Renal cortical epithelial cell (primary cell): Measurements from ENCODE around the gene PRIMA1. TPM values are rescaled to one million over a fixed set of nuclear protein-coding genes. Genes with fewer than 3 reads are reported as not detected.
A peak's percentile ranks its signal among the peaks of the same experiment; 100 is the strongest.

Experiments
- DNase-seq: peaks from one replicate; pipeline ENCODE4 v3.0.0-alpha.2; 2011; ENCODE audit warnings: low read depth
- total RNA-seq: library from RNA; depleted of rRNA; stranded (reverse); fragments of >200 nt; gene quantifications from 2 replicates; pipeline ENCODE4 v1.2.3, GENCODE V29; 2014

PRIMA1 gene
- total RNA-seq, 1 donor from 2014 or later: not detected

- peak; percentile 7 for DNase-seq
Observed at GRCh38 chr14:93712838-93713724, 75.2 kb downstream of the PRIMA1 start.

DNA sequence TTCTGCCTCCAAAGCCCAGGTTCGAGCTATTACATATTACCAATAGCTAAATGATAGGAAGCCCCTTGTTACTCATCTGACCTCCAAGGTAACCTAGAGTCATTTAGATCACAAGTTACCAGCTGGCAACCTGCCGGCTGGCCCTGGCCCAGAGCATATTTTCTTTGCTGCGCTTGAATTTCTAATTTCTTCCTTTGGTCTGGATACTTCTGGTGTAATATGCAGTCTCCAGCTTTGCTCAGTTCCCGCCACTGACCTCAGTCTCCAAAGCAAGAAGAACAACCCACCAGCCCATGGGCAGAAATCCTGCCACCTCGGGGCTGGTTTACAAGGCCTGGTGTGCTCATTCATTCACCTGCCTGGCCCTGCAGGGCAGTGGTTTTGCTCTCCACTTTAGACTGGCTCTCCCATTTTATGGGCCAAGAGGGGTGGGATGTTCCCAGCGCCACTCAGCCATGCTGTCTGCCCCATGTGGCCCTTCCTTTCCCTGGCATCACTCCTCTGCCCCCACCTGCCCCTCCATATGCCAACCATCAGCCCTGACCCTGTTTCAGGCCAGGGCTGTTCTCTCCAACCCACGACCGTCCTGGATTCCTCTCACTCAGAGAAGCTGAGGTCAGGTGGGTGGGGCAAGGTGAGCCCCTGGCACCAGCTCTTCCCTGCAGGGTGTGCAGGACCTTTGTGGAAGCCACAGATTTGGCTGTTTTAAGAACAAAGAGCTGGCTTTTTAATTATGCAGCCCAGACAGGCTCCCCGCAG is 76.0 kb downstream of the PRIMA1 start:
- no peak for DNase-seq

- DNase-seq: no peak
Observed at GRCh38 chr14:93709249-93709648, 79.0 kb downstream of the PRIMA1 start.

DNA sequence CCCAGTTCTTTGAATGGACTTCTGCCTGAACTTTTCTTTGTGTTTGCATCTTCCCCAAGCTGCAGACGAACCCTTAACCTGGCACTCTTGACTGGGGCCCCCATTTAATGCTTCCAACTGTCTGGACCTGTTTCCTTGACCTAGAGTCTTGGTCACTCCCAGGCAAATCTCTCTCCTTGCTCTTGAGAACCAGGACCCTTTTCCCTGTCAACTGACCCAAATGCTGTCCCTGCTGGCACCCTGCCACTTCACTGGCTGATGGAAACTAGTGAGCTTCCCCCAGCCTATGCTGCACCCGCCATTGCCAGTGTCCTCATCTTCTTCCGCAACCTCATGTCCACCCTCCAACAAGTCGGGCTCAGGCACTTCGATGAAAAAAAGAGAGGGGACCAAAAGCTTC is 79.5 kb downstream of the PRIMA1 start:
- no peak for DNase-seq

- no peak for DNase-seq
Observed at GRCh38 chr14:93708311-93708734, 80.0 kb downstream of the PRIMA1 start.

DNA sequence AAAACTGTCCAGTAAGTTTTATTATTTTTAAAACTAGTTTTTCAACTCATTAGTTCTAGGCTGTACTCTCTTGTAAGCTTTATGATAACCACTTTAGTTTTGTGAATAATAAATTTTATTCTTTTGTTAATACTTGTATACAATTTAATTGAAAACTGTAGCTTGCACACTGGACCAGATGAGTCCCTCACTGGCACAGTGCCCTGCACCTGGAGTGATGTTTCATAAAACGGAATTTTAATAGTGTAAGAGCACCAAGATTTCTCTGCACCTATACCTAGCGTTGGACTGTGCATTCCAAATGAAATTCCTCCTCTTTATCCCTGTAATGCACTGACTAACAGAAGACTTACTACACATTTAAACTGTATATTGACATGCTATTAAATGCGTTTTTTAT is 80.8 kb downstream of the PRIMA1 start:
- DNase-seq: no peak

- no peak for DNase-seq
Observed at GRCh38 chr14:93706360-93706955, 81.8 kb downstream of the PRIMA1 start.

DNA sequence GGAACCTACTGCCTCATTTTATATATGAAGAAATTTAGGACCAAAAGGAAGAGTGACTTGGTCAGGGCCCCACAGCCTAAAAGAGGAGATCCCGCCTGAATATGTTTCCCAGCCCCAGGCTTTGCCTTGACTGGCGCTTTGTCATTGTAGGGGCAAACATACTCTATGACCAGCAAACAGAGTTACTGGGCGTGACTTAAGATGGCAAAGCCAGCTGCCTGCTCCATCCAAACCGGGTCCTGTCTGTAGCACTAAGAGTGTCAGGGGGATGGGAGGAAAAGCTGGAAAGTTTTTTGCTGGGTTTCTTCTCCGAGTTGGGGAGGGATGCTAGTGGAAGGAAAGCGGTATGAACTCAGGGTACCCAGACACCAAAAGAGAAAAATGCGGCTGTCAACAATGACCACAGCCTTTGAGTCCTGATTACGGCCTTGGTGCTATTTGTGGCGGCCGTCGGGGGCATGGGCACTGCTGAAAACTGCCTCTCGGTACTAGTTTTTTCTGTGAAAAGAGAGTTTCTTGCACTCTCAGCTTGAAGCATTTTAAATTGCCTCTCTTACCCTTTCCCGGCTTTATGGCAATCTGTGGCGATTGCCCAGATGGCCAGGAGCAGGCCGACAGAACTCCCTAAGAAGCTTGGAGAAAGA is 82.7 kb downstream of the PRIMA1 start:
- DNase-seq: no peak

- no peak for DNase-seq
Observed at GRCh38 chr14:93703941-93704340, 84.3 kb downstream of the PRIMA1 start.

- no peak for DNase-seq
Observed at GRCh38 chr14:93702946-93703345, 85.3 kb downstream of the PRIMA1 start.

DNA sequence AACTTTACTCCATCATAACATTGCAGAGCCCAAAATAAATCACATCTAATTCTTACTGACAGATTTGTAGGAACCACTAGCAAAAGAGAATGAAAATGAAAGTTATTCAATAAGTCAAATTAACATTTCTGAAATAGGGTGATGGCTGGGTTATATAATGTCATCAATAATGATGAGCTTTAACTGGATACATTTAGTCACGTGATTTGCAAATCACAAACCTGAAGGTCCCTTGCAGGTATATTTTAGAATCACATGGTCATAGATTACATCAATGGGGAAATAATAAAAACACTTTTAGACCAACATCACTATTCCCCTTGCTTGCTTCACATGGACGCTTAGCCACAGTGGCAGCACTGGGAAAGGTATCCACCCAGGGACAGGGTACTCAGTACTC is 86.7 kb downstream of the PRIMA1 start:
- DNase-seq: no peak

GRCh38 chr14:93700928-93701327 is 87.4 kb downstream of the PRIMA1 start:
- no peak for DNase-seq

DNA sequence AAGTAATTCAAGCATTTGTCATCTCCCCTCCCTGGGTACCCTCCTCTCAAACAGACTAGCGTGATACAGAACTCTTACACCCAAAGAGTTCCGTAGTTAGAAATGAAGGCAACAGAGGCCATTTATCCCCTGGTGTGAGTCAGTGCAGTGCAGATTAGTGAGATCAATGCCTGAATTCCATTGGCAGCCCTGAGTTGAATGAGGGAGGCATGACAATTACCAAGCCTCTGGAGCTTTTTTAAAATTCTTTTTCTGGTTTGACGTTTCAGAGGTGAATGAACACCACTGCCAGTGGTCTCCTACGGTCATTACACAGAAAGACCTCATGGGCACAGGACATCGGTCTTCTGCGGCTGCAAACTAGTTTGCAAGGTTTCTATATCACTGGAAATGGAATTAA is 94.4 kb downstream of the PRIMA1 start:
- DNase-seq: no peak

DNA sequence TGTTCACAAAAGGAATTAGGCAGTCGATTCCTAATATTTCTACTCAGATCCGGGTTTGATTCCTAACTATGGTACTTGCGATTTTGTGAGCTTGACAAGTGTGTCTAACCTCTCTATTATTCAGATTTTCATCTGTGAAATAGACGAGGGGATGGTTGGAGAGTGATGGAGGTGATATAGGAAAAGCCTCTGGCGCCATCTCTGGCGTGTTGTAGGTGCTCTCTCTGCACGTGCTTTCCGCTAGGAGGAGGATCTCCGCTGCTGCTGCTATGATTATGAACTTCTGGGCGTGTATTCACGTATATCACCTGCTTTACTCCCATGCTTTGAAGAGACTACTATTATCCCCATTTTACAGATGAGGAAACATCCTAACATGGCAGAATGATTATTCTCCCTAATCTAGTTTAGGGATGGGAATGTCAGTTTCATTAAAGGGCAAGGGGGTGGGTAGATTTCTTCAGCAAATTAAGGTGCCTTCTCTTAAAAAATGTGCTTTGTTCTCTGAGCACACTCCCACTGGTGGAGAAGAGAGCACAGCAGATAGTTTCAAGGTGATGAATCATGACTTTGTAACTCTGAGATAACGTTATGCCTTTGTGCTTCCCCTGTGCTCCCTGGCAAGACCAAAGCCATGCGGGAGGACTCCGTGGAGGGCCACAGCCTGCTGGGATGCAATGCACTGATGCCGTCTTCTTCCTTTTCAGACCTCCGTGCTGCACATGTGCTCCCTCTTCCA is 97.1 kb downstream of the PRIMA1 start:
- no peak for DNase-seq

GRCh38 chr14:93690146-93690545 is 98.1 kb downstream of the PRIMA1 start:
- DNase-seq: no peak

DNA sequence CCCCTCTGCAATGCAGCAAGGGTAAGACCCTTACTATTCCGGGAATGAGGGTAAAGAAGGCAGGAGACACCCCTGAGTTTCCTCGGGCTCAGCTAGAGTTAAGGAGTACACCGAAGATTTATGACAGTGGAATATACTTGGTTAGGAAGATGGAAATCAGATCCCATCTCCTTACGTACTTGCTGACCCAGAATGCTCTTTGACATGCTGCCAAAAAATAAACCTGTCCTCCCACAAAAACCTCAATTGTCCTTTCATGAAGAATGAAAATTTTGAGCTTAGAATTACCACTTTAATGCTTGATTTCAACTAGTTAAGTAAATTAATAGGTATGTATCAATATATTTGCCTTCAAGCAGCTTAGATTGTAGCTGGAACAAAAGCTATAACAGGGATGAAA is 99.5 kb downstream of the PRIMA1 start:
- DNase-seq: no peak

- no peak for DNase-seq
Observed at GRCh38 chr14:93688239-93688666, 100.0 kb downstream of the PRIMA1 start.

GRCh38 chr14:93686268-93686667 is 102.0 kb downstream of the PRIMA1 start:
- no peak for DNase-seq

- no peak for DNase-seq
Observed at GRCh38 chr14:93685121-93685895, 103.0 kb downstream of the PRIMA1 start.

DNA sequence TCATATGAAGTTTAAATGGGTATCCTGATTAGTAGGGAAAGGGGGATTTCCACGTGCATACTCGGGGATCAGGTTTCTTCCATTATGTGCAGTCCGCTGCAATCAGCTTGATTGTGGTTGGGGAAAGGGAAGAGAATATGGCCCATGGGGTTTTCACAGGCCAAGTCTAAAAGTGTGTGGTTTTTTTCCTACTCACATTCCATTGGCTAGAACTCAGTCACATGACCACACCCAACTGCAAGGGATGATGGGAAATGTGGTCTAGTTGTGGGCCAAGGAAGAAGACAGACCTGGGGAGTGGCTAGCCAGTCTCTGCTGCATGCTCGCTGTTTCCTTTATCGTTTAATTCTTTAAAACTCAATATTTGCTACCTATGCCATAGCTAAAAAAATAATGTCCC is 105.1 kb downstream of the PRIMA1 start:
- DNase-seq: no peak

GRCh38 chr14:93682459-93682858 is 105.8 kb downstream of the PRIMA1 start:
- no peak for DNase-seq
